ENCODE data around the gene HIVEP1.
"Not testable (repeated sequence)": the region's sequence is repeated elsewhere in the genome, so short reads cannot be mapped to it uniquely, and the experiment has no call there.

Gene HIVEP1

GRCh38 chr6:12092762-12093161, 80.7 kb downstream of the HIVEP1 start:
- no peak for DNase-seq

- no peak for DNase-seq
These were observed 82.6 kb downstream of the HIVEP1 start for GRCh38 chr6:12094689-12095088.

- DNase-seq = no peak
These were observed 84.2 kb downstream of the HIVEP1 start for GRCh38 chr6:12096342-12096741.

- DNase-seq = no peak
These were observed 85.7 kb downstream of the HIVEP1 start for GRCh38 chr6:12097791-12098190.

GRCh38 chr6:12099623-12100338, 87.7 kb downstream of the HIVEP1 start:
- no peak for DNase-seq

GRCh38 chr6:12101048-12101447, 88.9 kb downstream of the HIVEP1 start:
- DNase-seq = no peak

- no peak for DNase-seq
These were observed 89.7 kb downstream of the HIVEP1 start for GRCh38 chr6:12101653-12102312.

GRCh38 chr6:12102350-12102749, 90.2 kb downstream of the HIVEP1 start:
- DNase-seq = no peak

- no peak for DNase-seq
These were observed 91.0 kb downstream of the HIVEP1 start for GRCh38 chr6:12103158-12103557.

- no peak for DNase-seq
These were observed 93.2 kb downstream of the HIVEP1 start for GRCh38 chr6:12105271-12105670.

- DNase-seq = not testable (repeated sequence)
These were observed 96.3 kb downstream of the HIVEP1 start for GRCh38 chr6:12108376-12108775.

- DNase-seq = no peak
These were observed 98.6 kb downstream of the HIVEP1 start for GRCh38 chr6:12110523-12111362.

- no peak for DNase-seq
These were observed 99.2 kb downstream of the HIVEP1 start for GRCh38 chr6:12111363-12111670.

- DNase-seq = no peak
These were observed 100.6 kb downstream of the HIVEP1 start for GRCh38 chr6:12112540-12113189.

- no peak for DNase-seq
These were observed 101.1 kb downstream of the HIVEP1 start for GRCh38 chr6:12113190-12113577.

- DNase-seq = no peak
These were observed 102.0 kb downstream of the HIVEP1 start for GRCh38 chr6:12114055-12114503.

- no peak for DNase-seq
These were observed 102.9 kb downstream of the HIVEP1 start for GRCh38 chr6:12115001-12115400.

GRCh38 chr6:12115492-12115891, 103.4 kb downstream of the HIVEP1 start:
- DNase-seq = no peak

GRCh38 chr6:12116264-12116800, 104.2 kb downstream of the HIVEP1 start:
- no peak for DNase-seq

GRCh38 chr6:12116978-12117377, 104.9 kb downstream of the HIVEP1 start:
- DNase-seq = no peak

GRCh38 chr6:12118607-12119006, 106.5 kb downstream of the HIVEP1 start:
- no peak for DNase-seq

GRCh38 chr6:12119085-12119588, 107.0 kb downstream of the HIVEP1 start:
- DNase-seq = no peak

- no peak for DNase-seq
These were observed 113.3 kb downstream of the HIVEP1 start for GRCh38 chr6:12125396-12125795.
